GM10847 (cell line): ENCODE data around the gene CREBBP.

Experiments
- POLR2A ChIP-seq: IDR thresholded peaks from 2 replicates; pipeline ENCODE4 v1.6.1; 2011; ENCODE audit not compliant: insufficient read length; ENCODE audit errors: extremely low read depth

The CREBBP gene

DNA sequence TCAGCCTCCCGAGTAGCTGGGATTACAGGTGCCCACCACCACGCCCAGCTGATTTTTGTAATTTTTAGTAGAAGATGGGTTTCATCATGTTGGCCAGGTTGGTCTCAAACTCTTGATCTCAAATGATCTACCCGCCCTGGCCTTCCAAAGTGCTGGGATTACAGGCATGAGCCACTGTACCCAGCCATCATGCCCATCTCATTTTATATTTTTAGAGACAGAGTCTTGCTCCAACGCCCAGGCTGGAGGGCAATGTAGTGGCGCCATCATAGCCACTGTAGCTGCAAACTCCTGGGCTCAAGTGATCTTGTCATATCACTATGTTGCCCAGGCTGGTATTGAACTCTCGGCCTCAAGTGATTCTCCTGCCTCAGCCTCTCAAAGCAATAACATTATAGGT, 120.0 kb downstream of the CREBBP start:
- no peak for TF ChIP-seq POLR2A

DNA sequence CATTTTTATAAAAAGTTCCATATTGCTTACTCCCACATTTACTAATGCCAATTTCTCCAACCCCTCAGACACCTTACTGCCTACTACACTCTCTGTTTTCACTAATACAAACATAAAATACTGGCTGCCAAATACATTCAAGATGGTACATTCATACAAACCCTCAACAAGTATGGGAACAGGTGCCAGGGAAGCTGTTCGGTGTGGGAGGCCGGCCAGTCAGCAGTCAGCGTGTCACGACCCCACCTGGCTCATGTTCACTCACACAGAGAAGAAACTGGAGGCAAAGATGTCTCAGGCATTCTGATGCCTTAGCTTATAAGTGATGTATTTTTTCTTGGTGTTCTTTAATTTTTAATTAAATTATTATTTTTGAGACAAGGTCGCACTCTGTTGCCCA, 120.8 kb downstream of the CREBBP start:
- no peak for TF ChIP-seq POLR2A

DNA sequence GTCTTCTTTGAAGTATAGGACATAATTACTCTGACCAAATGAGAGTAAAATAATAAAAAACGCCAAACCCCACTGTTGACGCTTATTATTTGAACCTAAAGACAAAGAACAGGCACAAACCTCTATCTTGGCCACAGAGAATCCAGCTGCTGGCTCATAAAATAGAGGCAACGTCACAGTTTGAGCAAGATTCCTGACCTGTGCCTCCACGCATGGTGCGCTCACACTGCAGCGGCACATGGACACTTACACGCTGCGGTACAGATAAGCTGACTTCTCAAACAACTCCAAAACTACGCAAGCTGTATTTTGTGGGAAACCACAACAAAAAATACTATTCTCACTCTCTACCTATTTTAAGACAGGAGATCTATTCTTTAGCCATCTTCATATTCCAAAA, 124.4 kb downstream of the CREBBP start:
- no peak for TF ChIP-seq POLR2A

- TF ChIP-seq POLR2A, result no peak
Observed at GRCh38 chr16:3755249-3755648, 125.3 kb downstream of the CREBBP start.

GRCh38 chr16:3754772-3755171, 125.7 kb downstream of the CREBBP start:
- no peak for TF ChIP-seq POLR2A

DNA sequence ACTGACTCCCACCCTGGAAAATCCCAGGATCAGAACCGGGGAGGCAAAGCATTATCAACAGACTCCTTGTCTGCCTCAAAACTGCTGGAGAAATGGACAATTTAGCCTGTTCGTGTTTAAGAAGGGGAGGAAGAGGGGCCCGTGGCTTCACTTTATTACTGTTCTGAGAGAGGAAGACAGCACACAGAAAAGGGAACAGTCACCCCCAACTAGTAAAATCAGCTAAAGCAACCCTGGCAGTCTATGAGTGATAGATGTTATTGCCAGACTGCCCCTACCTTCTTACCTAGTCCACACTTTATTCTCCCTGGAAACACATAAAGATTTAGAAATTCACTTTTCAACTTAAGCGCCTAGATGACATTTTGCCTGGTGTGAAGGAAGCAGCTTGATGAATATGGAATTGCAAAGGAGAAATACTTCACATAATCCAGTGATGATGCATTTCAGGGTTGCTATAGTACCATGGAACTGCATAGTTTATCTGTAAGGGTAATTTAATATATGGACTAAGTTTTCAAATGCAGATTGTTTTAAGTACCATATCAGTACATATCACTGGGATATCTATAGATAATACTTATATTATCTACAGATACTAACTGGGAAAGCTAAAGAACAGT, 126.3 kb downstream of the CREBBP start:
- no peak for TF ChIP-seq POLR2A

DNA sequence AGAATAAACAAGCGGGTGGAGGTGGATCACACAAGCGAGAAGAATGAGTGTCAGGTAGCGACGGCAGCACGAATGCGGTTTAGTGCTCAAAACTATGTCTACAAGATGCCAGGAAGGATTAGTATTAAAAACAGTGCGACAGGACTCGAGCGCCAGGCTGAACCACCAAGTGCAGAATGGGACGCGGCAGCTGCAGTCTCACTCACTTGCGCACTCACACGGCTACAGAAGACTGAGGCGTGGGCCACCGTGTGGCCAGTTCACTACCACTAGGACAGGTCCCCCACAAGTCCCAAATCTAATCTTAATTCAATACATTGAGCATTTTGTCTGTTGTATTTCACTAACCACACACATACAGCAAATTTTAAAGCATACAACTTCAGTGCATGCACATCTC, 127.5 kb downstream of the CREBBP start:
- no peak for TF ChIP-seq POLR2A

DNA sequence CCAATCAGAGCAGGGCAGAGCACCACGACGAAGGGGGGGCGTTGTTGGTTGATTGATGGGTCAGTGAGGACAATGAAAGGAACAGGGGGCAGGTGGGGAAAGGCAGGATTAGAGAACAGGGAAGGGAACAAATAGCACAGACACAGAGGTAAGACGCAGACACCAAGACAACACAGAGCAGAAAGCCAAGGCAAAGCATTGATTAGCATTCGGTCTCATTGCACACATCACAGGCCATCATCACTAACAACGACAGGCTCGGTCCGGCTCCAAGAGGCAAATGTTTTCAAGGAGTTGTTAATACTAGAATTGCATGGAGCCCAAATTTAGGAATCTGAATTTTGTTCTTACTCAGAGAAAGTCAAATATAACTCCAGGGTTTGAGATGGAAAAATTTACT, 128.6 kb downstream of the CREBBP start:
- TF ChIP-seq POLR2A, result no peak

GRCh38 chr16:3748307-3748706, 132.2 kb downstream of the CREBBP start:
- TF ChIP-seq POLR2A, result no peak

DNA sequence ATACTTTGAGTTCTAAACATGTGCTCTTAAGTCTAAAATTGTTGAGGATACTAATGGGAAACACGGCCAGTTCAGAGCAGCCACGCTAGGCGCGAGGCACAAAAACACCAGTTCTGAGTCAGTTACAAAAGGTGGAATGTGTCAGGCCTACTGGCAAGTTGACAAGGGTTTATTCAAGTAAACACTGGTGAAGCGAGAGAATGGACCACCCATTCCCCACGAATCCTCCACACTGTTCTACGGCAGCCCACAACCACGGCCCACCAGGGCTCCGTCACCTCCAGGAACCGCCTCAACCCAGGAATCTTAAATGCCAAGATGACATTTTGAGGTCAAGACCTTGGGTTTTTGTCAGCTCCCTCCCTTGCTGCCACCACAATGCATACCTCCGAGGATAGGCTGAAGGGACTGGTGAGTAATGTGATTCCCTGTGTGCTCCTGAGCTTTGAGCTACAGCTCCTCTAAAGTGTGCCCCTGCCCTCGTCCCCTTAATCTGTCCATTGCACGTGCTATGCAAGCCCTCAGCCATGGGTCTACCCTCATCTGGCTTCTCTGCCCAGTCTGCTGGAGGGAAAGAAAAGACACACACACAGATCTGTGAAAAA, 134.7 kb downstream of the CREBBP start:
- TF ChIP-seq POLR2A, result no peak

- no peak for TF ChIP-seq POLR2A
Observed at GRCh38 chr16:3744018-3744417, 136.5 kb downstream of the CREBBP start.

GRCh38 chr16:3740934-3741333, 139.6 kb downstream of the CREBBP start:
- no peak for TF ChIP-seq POLR2A

DNA sequence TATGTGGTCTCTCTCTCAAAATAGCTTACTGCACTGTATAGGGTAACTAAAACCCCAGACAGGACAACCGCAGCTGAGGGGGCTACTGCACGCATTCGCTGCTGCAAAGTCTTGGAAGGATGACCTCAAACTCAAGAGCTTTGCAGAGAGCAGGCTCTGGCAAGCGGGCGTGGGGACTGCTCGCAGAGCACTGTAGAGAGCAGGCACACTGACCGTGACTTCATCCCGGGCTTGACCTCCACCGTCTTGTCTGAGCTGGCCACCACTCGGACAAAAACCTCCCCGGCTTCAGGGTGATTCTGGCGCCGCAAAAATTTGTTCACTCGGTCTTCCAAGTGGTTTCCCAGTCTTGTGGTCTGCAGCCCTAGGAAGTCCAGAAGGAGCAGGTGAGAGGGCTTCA, 140.3 kb downstream of the CREBBP start:
- TF ChIP-seq POLR2A, result no peak

DNA sequence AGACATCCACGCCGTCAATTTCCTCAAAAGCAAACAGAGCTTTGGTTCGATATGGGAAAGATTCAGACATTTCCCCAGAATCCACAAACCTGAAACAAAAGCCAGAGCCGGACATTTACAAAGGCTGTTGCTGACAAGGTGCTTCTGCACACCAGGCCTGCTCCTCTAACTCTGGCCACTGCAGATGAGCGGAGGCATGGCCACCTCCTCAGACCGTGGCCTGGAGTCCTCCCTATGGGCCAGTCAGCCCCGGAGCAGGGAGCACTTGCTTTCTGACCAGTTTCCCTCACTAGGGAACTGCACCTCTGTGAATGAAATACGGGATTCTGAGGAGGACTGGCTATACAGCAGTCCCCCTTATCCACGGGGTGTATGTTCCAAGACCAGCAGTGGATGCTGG, 140.9 kb downstream of the CREBBP start:
- no peak for TF ChIP-seq POLR2A

DNA sequence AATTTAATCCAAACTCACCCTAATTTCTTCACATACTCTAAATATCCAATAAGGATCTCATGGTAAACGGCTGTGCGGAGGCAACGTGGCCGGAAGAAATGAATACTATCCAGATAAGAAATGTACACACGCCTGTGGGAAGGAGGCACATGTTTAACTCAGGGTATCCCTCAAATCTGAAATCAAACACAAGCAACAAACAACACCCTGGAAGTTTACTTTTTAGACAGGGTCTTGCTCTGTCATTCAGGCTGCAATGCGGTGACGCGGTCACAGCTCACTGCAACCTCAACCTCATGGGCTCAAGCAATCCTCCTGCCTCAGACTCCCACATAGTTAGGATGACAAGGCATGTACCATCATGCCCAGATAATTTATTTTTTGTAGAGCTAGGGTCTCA, 142.0 kb downstream of the CREBBP start:
- no peak for TF ChIP-seq POLR2A

DNA sequence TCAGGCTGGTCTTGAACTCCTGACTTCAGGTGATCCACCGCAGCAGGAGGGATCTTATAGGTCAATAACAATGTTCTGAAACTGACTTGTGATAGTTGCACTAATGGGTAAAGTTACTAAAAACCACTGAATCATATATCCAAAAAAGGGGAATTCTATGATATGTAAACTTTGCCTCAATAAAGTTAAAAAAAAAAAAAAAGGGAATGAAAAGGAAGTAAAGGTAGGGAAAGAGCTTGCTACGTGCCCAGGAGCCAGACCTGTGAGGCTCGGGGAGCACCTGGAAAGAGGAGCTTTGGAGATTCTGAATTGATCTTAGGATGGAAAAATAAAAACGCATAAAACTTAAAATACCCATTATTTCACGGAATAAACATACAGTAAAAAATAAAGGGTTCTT, 142.4 kb downstream of the CREBBP start:
- no peak for TF ChIP-seq POLR2A

DNA sequence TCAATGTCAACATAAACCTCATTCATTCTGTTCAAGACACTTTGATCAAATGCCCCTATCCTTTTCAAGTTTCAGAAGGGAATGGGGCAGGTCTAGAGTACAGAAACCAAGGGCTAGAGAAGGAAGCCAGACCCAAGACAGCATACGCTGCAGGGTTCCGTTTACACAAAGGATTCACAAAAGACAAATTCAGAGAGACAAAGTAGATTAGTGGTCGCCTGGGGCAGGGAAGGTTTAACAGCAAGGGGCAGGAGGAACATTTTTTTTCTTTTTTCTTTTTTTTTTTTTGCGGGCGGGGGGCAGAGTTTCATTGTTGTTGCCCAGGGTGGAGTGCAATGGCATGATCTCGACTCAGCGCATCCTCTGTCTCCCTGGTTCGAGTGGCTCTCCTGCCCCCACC, 143.3 kb downstream of the CREBBP start:
- TF ChIP-seq POLR2A, result no peak
